Limb (tissue), 2 donors: ENCODE measurements around the gene TBL1X.

Experiments
- DNase-seq, 2 donors: peaks; one replicate each; pipeline ENCODE4 v3.0.0-alpha.2; 2016; ENCODE audit errors: extremely low spot score in 2 of 2

TBL1X gene

DNA sequence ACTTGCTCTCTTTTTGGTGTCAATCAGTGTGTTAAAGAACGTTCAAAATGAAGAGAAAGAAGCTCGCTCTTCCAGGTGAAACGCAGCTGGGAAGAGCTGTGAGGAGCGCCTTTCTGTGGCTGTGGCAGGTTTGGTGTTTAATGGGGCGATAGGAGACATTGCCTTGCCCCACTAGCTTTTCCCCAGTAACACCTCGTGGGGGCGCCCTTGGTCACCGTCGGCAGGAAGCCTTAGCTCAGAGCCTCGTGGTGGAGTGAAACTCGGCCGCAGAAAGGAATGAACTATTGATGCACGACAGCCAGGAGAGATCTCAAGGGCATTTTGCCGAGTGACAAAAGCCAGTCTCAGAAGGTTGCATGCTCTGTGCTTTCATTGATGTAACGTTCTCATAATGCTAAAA lies 235.7 kb downstream of the TBL1X start:
- no peak for DNase-seq

DNA sequence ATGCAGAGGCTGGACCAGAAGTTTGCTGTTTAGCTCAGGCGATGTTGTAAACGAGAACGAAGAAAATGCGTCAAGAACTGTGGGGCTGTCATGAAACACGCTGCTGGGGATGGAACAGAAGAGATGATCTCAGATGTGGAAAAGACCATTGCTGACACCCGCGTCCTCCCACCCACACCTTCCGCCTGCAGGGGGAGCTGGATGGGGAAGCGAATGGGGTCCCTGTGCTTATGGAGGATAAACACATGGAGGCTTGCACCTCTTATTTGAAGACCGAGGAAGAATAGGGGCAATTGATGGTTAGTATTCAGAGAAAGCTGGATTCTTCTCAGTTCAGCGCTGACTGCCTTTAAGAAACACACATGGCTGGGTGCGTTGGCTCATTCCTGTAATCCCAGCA lies 236.9 kb downstream of the TBL1X start:
- no peak for DNase-seq

GRCh38 chrX:9703406-9703805 lies 238.5 kb downstream of the TBL1X start:
- DNase-seq, result no peak

DNA sequence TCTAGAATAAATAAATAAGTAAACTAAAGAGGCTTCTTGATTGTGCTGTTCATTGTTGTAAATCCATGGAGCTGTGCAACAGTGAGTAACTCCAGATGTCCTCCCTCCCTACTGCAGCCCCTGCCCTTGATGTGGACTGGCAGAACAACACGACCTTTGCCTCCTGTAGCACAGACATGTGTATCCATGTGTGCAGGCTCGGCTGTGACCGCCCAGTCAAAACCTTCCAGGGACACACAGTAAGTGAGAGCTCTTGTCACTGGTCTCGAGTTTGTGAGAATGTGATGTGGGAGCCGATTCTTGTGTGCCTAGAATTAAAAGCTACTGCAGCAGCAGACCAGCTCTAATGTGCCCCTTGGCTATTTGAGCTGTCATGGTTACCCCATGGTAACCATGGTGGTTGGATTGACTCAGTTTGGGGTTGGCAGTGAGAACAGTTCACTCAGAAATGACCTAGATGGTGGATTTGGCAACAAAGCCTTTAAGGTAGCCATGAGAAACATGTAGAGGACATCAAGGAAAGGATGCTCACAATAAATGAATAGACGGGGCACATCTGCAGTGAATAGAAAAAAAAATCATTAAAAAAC lies 240.1 kb downstream of the TBL1X start:
- no peak for DNase-seq

DNA sequence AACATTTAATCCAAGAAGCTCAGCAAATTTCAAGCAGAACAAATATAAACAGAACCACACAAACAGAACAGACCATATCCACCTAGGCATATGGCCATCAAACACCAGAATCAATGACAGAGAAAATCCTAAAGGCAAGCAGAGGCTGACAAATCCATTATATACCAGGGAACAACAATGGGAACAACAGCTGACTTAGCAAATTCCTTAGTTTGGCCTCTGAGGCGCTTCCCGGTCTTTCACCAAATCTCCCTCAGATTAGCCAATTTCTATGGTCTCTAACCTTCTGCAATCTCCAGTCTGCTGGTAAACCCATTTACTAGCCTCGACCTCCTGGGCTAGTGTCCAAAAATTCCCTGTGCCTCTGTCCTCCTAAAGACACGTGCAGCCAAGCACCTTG lies 241.6 kb downstream of the TBL1X start:
- DNase-seq, result no peak

- no peak for DNase-seq
Measured at GRCh38 chrX:9707306-9708033, 242.6 kb downstream of the TBL1X start.

DNA sequence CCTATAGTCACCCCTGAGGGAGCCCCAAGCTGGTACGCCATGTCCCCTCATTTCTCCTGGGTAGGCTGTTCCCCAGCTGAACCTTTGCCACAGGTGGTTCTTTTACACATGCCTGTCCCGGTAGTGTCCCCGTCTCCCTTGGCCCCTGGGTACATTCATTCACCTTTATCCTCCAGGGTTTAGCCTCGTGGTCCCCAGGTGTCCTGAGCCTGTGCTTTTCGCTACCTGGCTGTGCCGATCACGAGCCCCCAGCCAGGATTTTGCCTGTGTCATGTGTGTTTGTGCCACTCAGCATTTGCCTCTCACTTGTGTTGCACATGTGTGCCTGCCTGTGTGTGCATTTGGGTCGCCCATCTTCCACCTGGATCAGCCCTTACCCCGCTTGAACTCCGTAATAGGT lies 243.2 kb downstream of the TBL1X start:
- DNase-seq, result no peak

DNA sequence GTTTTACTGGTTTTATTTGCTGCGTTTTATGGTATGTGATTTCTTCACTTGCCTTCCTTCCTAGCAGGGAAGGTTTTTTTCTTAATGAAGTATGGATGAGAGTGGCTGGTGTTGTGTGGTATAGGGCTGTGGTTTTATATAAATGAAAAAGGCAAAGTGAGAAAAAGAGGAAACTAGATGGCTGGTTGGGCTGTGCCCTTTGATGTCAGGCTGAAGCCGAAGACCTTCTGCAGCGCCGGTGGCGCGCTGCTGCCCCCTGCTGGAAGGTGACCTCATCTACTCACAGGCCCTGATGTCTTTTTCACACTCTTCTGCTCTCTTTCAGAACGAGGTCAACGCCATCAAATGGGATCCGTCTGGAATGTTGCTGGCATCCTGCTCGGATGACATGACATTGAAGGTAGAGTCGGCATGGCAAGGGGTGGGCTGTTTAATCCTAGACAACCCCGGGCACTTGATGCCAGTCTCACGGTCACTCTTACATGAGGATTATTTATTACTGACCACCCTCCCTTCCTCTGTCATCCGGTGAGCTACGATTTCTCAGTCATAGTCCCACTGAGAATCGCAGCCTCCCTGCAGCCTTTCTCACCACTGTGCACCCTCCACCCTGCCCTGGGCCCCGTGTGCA lies 244.2 kb downstream of the TBL1X start:
- peak; percentile 40 to 85 for DNase-seq

- no peak for DNase-seq
Measured at GRCh38 chrX:9710332-9710731, 245.5 kb downstream of the TBL1X start.

DNA sequence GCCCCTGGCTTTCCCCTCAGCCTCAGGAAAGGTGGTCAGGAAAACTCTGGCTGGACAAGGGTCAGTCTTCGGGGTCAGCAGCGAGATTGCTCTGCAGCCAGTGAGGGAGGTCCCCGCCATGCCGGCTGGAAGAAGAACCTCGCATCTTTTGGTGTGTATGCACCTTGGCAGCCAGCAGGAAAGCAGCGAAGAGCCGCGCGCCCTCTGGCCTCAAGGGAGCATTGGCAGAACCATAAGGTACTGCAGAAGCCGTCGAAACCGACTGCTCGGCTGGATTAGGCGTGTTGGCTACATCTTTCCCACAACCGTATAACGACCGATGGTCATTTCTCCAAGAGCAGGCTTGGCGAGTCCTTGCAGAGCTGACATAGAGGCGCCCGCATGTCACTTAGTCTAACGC lies 252.5 kb downstream of the TBL1X start:
- no peak for DNase-seq

GRCh38 chrX:9724711-9725110 lies 259.9 kb downstream of the TBL1X start:
- no peak for DNase-seq

GRCh38 chrX:9728261-9728660 lies 263.4 kb downstream of the TBL1X start:
- no peak for DNase-seq

DNA sequence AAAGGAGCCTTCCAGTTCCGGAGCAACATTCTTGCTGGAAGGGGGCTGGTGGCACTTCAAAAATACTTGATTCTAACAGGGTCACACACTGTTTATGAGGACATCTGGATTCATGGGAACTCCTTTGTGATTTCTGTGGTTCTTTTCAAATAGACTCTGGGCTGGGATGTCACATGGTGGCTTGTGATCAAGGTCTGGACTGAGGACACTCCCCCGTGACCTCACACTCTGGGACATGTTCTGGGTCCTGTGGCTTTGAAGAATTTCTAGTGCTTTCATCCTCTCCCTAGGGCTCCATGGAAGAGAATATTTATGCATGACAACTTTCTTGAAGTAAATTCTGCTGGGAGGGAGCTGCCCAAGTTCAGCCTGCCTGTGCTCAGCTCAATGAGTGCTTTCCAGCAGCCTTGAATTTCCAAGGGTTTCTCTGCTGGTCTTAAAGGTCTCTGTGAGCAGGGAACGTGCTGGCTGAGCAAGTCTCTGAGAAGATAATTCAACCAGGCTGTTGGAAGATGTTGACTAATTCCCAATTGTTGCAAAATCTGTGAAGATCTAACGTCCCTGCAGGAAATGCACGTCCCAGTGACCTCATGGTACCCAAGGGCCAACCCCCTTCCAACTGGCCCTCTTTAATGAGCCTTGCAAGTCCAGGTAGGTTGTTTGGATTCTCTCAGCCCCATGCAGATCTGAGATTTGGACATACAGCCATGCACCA lies 264.5 kb downstream of the TBL1X start:
- DNase-seq, result no peak

DNA sequence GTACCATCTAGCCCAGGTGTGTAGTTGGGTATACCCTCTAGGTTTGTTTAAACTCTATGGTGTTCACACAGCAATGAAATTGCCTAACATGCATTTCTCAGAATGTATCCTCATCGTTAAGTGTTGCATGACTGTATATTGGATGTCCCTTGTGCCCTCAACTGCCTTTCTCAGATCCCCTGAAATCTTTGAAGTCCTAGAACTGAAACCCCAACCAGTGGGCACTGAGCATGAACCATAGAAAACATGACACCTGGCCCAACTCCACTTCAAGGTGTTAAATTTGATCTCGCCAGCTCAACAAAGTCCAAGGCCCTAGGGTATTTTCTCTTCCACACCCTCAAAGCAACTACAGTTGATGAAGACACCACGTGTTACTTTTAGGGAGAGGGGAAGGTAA lies 265.2 kb downstream of the TBL1X start:
- DNase-seq, result no peak

DNA sequence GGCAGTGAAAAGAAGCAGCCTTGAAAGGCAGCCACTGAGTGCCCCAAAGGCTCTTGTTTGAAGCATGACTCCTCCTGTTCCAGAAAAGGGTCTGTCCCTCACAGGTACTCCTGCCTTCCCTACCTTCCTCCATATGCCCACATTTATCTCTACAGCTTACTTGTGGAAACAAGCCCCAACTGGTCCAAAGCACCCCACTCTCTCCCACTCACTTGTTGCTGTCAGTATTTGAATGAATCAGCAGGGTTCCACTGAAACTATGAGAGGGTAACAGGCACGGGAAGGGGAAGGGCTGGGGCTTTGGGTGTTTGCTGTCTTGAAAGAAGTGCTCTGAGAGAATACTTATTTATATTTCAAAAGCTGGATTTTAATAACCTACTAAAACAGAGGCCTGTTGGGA lies 265.9 kb downstream of the TBL1X start:
- DNase-seq, result no peak

DNA sequence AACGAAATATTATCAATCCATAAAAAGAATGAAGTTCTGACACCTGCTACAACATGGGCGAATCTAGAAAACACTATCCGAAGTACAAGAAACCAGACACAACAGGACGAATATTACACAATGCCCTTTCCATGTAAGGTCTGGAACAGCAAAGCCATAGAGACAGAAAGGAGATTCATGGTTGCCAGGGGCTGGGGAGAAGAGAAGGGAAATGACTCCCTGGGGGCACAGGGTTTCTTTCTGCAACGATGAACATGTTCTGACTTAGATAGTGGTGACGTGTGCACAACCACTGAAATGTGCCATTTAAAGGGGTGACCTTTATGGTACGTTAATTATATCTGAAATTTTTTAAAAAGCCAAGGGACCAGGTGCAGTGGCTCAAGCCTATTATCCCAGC lies 272.5 kb downstream of the TBL1X start:
- DNase-seq, result no peak

GRCh38 chrX:9738151-9738550 lies 273.3 kb downstream of the TBL1X start:
- no peak for DNase-seq

DNA sequence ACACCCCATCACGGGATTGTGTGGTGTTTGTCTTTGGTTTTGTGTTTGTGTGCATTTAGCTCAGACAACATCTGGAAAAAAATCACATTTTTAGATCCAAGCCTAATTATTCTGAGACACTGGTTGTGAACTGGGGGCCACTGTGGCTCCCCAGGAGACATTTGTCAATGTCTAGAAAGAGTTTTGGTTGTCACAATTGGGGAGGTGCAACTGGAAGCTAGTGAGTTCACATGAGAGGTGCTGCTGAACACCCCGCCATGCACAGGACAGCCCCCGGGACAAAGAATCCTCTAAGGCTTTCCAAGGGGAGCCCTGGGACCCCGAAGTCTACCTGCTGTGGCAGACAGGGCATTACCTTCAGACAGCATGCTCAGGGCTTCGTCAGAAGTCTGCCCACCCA lies 274.3 kb downstream of the TBL1X start:
- DNase-seq, result no peak

GRCh38 chrX:9745417-9746115 lies 280.7 kb downstream of the TBL1X start:
- DNase-seq, result no peak

- no peak for DNase-seq
Measured at GRCh38 chrX:9746148-9746888, 281.5 kb downstream of the TBL1X start.

- no peak for DNase-seq
Measured at GRCh38 chrX:9747644-9748043, 282.8 kb downstream of the TBL1X start.
